Subcutaneous abdominal adipose tissue (tissue), 5 donors: ENCODE measurements around the gene NUPR2.
"Not testable (repeated sequence)": the region's sequence is repeated elsewhere in the genome, so short reads cannot be mapped to it uniquely, and the experiment has no call there.

Experiments
- H3K27ac ChIP-seq: one replicate; pipeline ENCODE4 v1.7.0; 2013; ENCODE audit warnings: low read depth, mild to moderate bottlenecking, inconsistent platforms, low read length, moderate library complexity
- H3K27me3 ChIP-seq, 5 donors: one replicate each; pipeline ENCODE4 v1.7.0; 2013; ENCODE audit warnings: low read length in 5 of 5, inconsistent platforms in 1 of 5; ENCODE audit not compliant: control insufficient read depth in 5 of 5, insufficient read depth in 4 of 5
- H3K36me3 ChIP-seq, 5 donors: one replicate each; pipeline ENCODE4 v1.7.0; 2013; ENCODE audit warnings: low read length in 5 of 5; ENCODE audit not compliant: control insufficient read depth in 5 of 5, insufficient read depth in 5 of 5
- H3K4me1 ChIP-seq, 5 donors: one replicate each; pipeline ENCODE4 v1.7.0; 2013; ENCODE audit warnings: low read length in 5 of 5, mild to moderate bottlenecking in 3 of 5, moderate library complexity in 1 of 5; ENCODE audit not compliant: control insufficient read depth in 5 of 5, insufficient read depth in 5 of 5
- H3K4me3 ChIP-seq, 5 donors: one replicate each; pipeline ENCODE4 v1.7.0; 2013; ENCODE audit warnings: low read length in 5 of 5, low read depth in 1 of 5
- H3K9ac ChIP-seq, 5 donors: one replicate each; pipeline ENCODE4 v1.7.0; 2013; ENCODE audit warnings: low read length in 5 of 5, mild to moderate bottlenecking in 4 of 5, moderate library complexity in 3 of 5
- H3K9me3 ChIP-seq, 5 donors: one replicate each; pipeline ENCODE4 v1.7.0; 2013; ENCODE audit warnings: low read length in 5 of 5; ENCODE audit not compliant: control insufficient read depth in 5 of 5
- donor health status: healthy.
- donor health status: healthy.
- donor health status: healthy.
- donor health status: healthy.
- donor health status: healthy.

NUPR2 gene

GRCh38 chr7:56115852-56116538, at the start of gene NUPR2:
Gene NUPR2 (minus strand): TSS chr7:56116417. CDS start chr7:56116314, 103 bp downstream.
- Histone ChIP-seq H3K9ac (no peak within 1 kb of the TSS), H3K9me3 (no peaks in the 10 kb centered on the region), H3K27ac (no peak within 1 kb of the TSS), H3K36me3 (no peaks in the 10 kb centered on the region), H3K4me1 (peaks cover 0 to 7% (median 0%) of the 10 kb centered on the region in 5 donors), H3K4me3 (no peak within 1 kb of the TSS), H3K27me3 (peaks cover 8 to 17% (median 9%) of the 10 kb centered on the region in 5 donors)

GRCh38 chr7:56157238-56157790, 41.1 kb upstream of the NUPR2 start:
- no peaks in the 10 kb centered on the region for H3K27me3 ChIP-seq
- H3K27ac ChIP-seq, result no peak overlapping the region
- peaks cover 3 to 22% (median 16%) of the 10 kb centered on the region in 5 donors for H3K9me3 ChIP-seq
- H3K4me3 ChIP-seq, result no peak overlapping the region
- no peaks in the 10 kb centered on the region for H3K4me1 ChIP-seq
- no peak overlapping the region for H3K9ac ChIP-seq
- H3K36me3 ChIP-seq, result no peaks in the 10 kb centered on the region

GRCh38 chr7:56131062-56131461, 14.8 kb upstream of the NUPR2 start:
- H3K4me1 ChIP-seq, H3K36me3 ChIP-seq, H3K27me3 ChIP-seq, H3K9ac ChIP-seq, H3K27ac ChIP-seq, H3K4me3 ChIP-seq, H3K9me3 ChIP-seq: not testable (repeated sequence)

- H3K4me1 ChIP-seq, result no peaks in the 10 kb centered on the region
- no peak overlapping the region for H3K4me3 ChIP-seq
- no peaks in the 10 kb centered on the region for H3K9me3 ChIP-seq
- H3K27ac ChIP-seq, result no peak overlapping the region
- H3K36me3 ChIP-seq, result no peaks in the 10 kb centered on the region
- no peaks in the 10 kb centered on the region for H3K27me3 ChIP-seq
- H3K9ac ChIP-seq, result no peak overlapping the region
Measured at GRCh38 chr7:56127241-56127975, 11.2 kb upstream of the NUPR2 start.

- no peak overlapping the region for H3K27ac ChIP-seq
- H3K4me1 ChIP-seq, result no peaks in the 10 kb centered on the region
- no peaks in the 10 kb centered on the region for H3K9me3 ChIP-seq
- H3K9ac ChIP-seq, result no peak overlapping the region
- no peak overlapping the region for H3K4me3 ChIP-seq
- no peaks in the 10 kb centered on the region for H3K27me3 ChIP-seq
- no peaks in the 10 kb centered on the region for H3K36me3 ChIP-seq
Measured at GRCh38 chr7:56125831-56126230, 9.6 kb upstream of the NUPR2 start.

GRCh38 chr7:56124981-56125380, 8.8 kb upstream of the NUPR2 start:
- no peaks in the 10 kb centered on the region for H3K36me3 ChIP-seq
- no peak overlapping the region for H3K4me3 ChIP-seq
- H3K27me3 ChIP-seq, result no peaks in the 10 kb centered on the region
- H3K9me3 ChIP-seq, result no peaks in the 10 kb centered on the region
- no peaks in the 10 kb centered on the region for H3K4me1 ChIP-seq
- H3K9ac ChIP-seq, result no peak overlapping the region
- H3K27ac ChIP-seq, result no peak overlapping the region

- Histone ChIP-seq H3K27me3 (peaks cover 2 to 6% (median 4%) of the 10 kb centered on the region in 5 donors), H3K9me3 (no peaks in the 10 kb centered on the region), H3K9ac (no peak overlapping the region), H3K4me3 (no peak overlapping the region), H3K36me3 (no peaks in the 10 kb centered on the region), H3K27ac (no peak overlapping the region), H3K4me1 (no peaks in the 10 kb centered on the region)
Measured at GRCh38 chr7:56121440-56121839, 5.2 kb upstream of the NUPR2 start.

- not testable (repeated sequence) for H3K27ac ChIP-seq, H3K36me3 ChIP-seq, H3K9me3 ChIP-seq, H3K4me3 ChIP-seq, H3K4me1 ChIP-seq, H3K9ac ChIP-seq
- H3K27me3 ChIP-seq, result peaks cover 8 to 17% (median 9%) of the 10 kb centered on the region in 5 donors
Measured at GRCh38 chr7:56112244-56112643, 4.0 kb downstream of the NUPR2 start.

- Histone ChIP-seq H3K27me3 (peaks cover 0 to 3% (median 0%) of the 10 kb centered on the region in 5 donors), H3K9ac (no peak overlapping the region), H3K27ac (no peak overlapping the region), H3K4me1 (peaks cover 0 to 6% (median under 1%) of the 10 kb centered on the region in 5 donors), H3K36me3 (no peaks in the 10 kb centered on the region), H3K9me3 (no peaks in the 10 kb centered on the region), H3K4me3 (no peak overlapping the region)
Measured at GRCh38 chr7:56110611-56111010, 5.6 kb downstream of the NUPR2 start.

GRCh38 chr7:56107954-56108258, 8.3 kb downstream of the NUPR2 start:
- Histone ChIP-seq H3K36me3 (peaks cover 6 to 15% (median 10%) of the 10 kb centered on the region in 5 donors), H3K27ac (no peak overlapping the region), H3K4me1 (peaks cover 0 to 16% (median 12%) of the 10 kb centered on the region in 5 donors), H3K9ac (no peak overlapping the region), H3K4me3 (peak overlapping the region in 1 of 5 donors; percentile 22), H3K27me3 (no peaks in the 10 kb centered on the region), H3K9me3 (no peaks in the 10 kb centered on the region)
